Stimulated activated CD4-positive, alpha-beta T cell treated with anti-CD3 and anti-CD28 coated beads, TNF-alpha, amount 100 ng/mL, for 24 hours (primary cell): ENCODE measurements around the gene CDC7.

Experiments used
- DNase-seq, 3 experiments: peaks; one replicate each; pipeline ENCODE4 v3.0.0-alpha.2; 2020; ENCODE audit warnings: low read depth in 3 of 3

CDC7 gene

DNA sequence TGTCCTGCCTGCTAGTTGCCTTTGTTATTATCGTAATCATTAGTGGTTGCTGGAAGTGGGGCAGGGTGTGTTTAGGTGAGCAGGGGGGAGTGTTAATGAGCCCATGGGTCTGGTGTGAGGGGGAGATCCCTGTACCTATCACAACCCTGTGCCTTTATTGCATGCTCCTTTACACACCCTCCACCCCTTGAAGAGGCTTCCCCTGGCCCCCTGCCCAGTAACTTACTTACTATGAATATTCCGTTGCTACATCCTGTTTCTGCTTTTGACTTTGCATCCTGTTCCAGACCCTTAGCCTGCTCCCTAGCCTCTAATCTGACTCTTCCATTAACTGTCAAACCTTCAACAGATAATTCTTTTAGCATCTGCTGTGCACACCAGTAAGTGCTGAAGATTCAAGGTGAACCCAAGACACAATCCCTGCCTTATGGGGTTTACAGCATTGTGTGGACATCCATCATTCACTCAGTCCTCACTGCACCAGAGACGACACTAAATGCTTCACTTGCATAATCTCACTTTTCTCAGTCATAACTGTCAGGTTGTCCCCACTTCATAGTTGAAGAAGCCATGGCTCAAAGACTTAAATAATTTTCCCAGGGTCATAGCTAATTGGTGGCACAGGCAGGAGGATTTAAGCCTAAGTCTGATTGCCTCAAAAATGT lies 47.9 kb downstream of the CDC7 start:
- DNase-seq: peak in 1 of 3 experiments; percentile 27

- DNase-seq: no peak
Observed at GRCh38 chr1:91549041-91549735, 48.5 kb downstream of the CDC7 start.

- no peak for DNase-seq
Observed at GRCh38 chr1:91550961-91551360, 50.3 kb downstream of the CDC7 start.

DNA sequence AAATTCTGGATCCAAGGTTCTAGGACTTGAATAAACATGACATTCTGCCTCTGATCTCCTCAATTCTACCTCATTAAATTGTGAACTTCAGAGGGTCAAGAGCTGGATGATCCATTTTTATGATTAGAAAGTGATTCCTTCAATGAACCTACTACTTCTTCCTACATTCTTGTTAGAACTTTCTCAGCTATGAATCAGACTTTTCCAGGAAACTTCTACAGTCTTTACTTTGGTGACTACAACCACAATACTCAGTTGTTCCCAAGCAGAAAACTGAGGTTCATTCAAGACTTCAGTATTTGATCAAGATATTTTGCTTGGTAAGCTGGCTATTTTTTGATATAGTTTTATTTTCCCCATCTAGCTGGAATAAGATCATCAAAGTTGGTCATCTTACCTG lies 51.4 kb downstream of the CDC7 start:
- no peak for DNase-seq

GRCh38 chr1:91552596-91552995 lies 51.9 kb downstream of the CDC7 start:
- DNase-seq: no peak

DNA sequence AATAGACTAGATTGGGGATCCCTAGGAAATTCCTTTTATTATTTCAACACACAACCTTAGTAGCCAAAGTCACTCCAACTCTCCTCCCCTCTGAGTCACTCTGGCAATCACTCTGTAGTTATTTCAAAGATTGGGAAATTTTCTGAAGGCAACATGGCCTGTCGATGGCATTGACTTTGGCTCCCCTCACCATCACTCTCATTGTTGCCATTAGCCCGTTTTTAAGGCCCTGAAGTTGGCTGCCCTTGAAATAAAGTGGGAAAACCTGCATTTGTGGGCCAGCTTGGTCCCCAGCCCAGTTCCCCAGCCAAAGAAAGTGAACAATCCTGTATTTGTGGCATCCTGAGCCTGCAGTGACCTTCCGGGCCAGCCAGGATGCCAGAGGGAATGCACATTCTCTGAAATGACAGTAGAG lies 52.5 kb downstream of the CDC7 start:
- DNase-seq: no peak

GRCh38 chr1:91555074-91555730 lies 54.6 kb downstream of the CDC7 start:
- no peak for DNase-seq

GRCh38 chr1:91555821-91556531 lies 55.3 kb downstream of the CDC7 start:
- peak; percentile 37 to 54 (median 54) for DNase-seq

GRCh38 chr1:91556556-91556955 lies 55.9 kb downstream of the CDC7 start:
- DNase-seq: peak in 1 of 3 experiments; percentile 8

- DNase-seq: no peak
Observed at GRCh38 chr1:91557039-91557690, 56.5 kb downstream of the CDC7 start.

- no peak for DNase-seq
Observed at GRCh38 chr1:91557826-91558225, 57.2 kb downstream of the CDC7 start.

- DNase-seq: no peak
Observed at GRCh38 chr1:91559046-91559750, 58.5 kb downstream of the CDC7 start.

GRCh38 chr1:91559838-91560565 lies 59.4 kb downstream of the CDC7 start:
- no peak for DNase-seq

DNA sequence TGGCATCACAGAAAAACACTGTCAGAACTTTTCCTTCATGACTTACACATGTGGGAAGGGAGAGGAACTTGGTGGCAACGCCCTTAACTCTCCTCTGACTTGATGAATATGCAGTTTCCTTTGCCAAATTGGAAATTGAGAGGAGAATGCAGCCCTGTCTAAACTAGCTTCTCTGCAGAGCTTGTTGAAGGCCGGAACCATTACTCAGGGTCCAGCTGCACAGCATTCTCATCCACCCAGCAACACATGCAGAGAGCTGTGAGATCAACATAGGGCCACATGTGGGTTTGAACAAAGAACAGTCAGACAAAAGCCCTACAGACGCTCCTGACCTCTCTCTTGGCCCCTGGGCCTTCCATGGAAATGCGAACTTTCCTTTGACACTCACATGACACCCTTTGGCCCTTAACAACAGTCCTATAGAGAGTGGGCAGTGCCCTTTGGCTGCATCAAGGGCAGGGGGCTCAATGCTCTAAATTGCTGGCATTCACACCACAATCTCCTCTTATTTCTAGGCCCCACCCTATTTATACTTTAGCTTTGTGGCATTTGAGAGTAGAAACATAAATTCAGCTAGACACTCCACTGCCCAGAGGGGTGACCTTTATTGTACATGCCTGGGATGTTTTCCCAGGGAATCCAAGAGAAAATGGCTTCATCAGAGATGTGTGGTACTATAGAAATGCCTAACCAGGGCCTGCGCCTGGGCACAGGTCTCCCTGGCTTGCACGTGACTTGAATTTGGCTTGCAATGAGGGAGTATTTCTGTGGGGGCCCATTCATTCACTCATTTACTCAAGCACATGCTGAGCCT lies 64.4 kb downstream of the CDC7 start:
- no peak for DNase-seq

DNA sequence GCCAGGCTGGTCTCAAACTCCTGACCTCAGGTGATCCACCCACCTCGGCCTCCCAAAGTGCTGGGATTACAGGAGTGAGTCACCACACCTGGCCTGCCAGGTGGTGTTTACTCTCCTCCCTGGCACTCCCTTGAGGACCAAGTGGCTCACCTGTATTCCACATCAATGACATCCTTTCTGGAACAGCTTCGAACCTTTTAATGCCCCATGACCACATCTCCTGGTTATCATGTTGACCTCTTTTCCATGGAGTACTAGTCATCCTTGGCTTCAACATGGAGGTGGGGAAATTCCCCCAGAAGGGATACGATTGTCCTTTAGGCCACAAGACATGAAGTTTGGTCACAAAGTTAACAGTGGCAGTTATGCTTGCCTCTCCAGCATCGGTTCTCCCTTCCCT lies 66.9 kb downstream of the CDC7 start:
- no peak for DNase-seq

- DNase-seq: no peak
Observed at GRCh38 chr1:91568261-91568660, 67.6 kb downstream of the CDC7 start.

DNA sequence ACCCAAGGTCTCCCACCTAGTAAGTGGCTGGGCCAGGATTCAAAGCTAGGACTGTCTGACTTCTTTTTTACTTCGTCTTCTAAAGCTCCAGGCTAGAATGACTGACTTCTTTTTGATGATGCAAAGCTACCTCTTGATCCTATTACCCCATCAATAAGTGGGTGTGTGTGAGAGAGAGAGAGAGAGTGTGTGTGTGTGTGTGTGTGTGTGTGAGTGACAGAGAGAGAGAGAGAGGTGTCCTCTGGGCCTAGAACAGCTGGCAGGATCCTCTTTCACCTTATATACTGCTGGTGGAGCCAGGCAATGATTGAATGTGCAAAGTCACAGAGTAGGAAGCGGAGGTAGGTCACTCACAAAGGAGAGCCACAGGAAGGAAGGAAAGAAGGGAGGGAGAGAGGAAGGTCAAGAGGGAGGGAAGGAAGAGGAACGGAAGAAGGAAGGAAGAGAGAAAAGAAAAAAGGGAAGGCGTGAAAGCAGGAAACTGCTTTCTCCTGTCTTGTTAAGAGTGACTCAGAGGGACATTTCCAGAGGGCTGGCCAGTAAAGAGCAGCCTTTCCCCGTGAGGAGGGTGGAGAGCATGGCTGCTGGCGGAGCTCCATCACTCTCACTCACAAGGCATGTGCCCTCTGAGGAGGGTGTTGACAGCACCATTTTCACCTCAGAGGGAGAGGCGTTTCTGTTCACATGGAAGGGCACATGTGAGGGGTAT lies 68.9 kb downstream of the CDC7 start:
- DNase-seq: no peak

DNA sequence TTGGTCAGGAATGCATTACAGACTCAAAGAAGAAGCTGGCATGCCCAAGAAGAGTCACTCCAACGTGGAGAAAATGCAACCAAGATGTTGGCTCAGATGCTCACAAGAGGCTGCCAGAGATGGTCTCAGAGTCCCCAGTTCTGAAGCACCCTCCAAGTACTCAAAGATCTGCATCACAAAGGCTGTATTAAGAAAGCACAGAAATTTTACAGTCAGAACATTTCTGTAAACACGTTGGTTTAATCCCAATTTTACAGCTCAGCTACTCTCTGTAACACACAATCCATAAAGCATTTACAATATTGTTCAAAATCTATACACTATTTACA lies 69.4 kb downstream of the CDC7 start:
- no peak for DNase-seq

DNA sequence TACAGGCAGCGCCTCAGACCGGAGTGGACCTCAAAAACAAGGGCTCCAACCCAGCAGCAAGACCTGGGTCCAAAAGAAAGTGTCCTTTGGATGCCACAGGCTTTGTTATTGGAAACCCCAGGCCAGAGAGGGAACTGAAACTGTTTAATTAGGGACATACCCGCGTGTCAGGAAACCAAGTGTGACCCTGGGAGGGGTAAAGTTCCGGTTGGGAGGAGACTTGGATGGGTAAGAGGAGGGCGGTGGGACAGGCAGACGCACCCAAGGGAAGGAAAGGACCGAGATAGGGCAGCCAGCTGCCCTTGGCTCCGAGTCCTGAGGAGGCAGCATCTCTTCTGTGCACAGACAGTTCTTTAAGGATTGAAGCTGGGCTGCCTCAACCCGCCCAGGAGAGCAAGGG lies 71.4 kb downstream of the CDC7 start:
- DNase-seq: no peak
